ENCODE data around the gene RPL13.
"Not testable (repeated sequence)": the region's sequence is repeated elsewhere in the genome, so short reads cannot be mapped to it uniquely, and the experiment has no call there.

Gene RPL13

DNA sequence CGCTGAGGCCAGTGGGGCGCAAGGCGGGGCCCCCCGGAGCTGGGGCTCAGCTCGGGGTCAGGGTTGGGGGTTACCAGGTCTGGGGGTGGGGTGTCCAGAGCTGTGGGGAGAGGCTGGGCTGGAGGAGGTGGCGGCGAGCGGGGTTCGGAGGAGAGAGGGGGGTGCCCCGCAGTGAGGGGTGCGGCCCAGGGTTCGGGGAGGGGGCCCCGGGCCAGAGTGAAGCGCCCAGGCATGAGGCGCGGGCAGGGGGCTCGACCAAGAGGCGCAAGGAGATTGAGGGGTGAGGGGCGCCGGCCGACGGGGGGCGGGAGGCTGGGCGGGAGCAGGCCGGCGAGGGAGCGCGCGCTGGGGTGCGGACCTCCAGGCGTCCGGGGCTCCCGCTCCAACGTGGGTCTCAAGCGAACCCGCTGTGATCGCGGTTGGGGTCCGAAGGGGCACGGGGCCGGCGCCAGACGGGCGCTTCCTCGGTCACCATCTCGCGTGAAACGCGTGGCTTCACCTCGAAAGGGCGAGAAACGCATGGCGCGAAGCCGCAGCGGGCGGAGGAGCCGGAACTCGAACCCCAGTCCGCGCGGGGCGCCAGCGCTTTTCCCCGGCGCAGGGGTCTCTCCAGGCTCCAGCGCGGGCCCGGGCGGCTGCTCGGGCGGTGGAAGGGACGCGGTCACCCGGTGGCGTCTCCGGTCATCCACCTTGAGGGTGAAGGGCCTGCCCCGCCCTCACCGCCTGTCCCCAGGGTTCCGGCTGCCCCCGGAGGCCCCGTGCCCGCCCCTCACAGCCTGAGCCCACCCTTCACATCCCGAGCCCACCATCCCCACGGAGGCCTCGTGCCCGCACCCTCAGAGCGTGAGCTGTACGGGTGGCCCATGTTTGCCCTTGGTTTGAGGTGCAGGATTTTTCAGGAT, 15.9 kb downstream of the RPL13 start:
- in situ Hi-C loops (cut with MboI; ENCODE audit: low sequenced_read_pairs): no loop called here

- in situ Hi-C loops (cut with MboI; ENCODE audit: low sequenced_read_pairs): no loop called here
These were observed 16.7 kb downstream of the RPL13 start for GRCh38 chr16:89577055-89577759.

DNA sequence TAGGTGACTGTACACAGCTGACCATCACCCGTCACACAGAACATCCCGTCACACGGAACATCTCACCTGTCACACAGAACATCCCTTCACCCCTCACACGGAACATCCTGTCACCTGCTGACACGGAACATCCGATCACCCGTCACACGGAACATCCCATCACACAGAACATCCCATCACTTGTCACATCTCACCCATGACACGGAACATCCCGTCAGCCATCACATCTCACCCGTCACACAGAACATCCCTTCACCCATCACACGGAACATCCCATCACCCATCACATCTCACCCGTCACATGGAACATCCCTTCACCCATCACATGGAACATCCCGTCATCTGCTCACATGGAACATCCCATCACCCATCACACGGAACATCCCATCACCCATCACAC, 18.9 kb downstream of the RPL13 start:
- in situ Hi-C loops (cut with MboI; ENCODE audit: low sequenced_read_pairs): no loop called here

- in situ Hi-C loops (cut with MboI; ENCODE audit: low sequenced_read_pairs): no loop called here
These were observed 20.7 kb downstream of the RPL13 start for GRCh38 chr16:89581045-89581695.

DNA sequence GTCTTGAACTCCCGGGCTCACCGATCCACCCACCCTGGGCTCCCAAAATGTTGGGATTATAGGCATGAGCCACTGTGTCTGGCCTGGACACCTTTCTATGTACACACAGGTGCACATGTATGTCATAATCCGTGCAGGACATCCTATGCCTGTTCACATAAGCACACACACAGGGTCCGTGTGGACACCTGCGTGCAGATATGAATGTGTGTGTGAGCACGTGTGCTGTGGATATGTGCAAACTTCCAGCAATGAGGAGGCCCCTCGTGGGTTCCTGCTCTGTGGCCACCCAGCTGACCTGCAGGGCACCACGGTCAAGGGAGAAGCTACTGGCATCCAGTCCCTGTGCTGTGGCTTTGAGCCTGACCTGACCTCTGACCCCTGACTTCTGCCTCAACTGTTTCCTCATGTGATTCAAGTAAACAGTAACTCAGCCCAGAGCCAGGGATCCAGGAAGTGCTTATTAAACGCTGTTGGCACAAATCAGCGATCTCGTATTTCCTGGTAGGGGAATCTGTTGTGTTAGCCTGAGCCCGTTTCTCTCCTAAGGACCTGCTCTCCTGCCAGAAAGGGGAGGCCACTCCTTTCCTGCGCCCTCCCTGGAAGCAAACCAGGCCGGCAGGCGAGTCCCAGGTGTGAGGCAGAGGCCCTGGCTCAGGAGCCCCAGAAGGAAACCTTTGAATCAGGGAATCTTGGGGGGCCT, 21.5 kb downstream of the RPL13 start:
- in situ Hi-C loops (cut with MboI; ENCODE audit: low sequenced_read_pairs): no loop called here

DNA sequence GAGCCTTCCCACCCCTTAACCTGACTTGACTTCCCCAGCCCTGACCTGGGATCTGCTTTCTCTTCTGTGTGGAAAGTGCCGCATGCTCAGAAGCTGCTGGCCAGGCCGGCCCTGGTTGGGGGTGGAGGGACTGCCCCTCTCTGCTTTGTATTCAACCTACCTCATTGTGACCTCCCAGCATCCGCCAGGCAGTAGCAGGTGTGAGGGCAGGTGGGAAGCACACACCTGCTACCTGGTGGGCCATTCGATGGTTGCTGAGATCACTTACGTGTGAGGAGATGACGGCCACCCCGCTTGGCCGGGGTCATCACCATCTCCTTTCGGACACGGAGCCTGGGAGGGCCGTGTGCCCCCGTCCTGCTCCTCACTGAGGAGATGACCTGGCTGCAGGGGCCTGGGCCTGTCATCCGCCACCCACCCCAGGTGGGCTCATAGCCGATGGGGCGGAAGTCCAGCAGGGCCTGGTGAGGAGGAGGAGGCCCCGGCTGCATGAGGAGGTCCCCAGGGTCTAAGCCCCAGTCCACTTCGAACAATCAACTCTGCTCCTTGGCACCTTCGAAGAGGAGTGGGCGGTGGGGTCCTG, 22.2 kb downstream of the RPL13 start:
- in situ Hi-C loops (cut with MboI; ENCODE audit: low sequenced_read_pairs): no loop called here

- in situ Hi-C loops (cut with MboI; ENCODE audit: low sequenced_read_pairs): no loop called here
These were observed 22.9 kb downstream of the RPL13 start for GRCh38 chr16:89583197-89583894.

DNA sequence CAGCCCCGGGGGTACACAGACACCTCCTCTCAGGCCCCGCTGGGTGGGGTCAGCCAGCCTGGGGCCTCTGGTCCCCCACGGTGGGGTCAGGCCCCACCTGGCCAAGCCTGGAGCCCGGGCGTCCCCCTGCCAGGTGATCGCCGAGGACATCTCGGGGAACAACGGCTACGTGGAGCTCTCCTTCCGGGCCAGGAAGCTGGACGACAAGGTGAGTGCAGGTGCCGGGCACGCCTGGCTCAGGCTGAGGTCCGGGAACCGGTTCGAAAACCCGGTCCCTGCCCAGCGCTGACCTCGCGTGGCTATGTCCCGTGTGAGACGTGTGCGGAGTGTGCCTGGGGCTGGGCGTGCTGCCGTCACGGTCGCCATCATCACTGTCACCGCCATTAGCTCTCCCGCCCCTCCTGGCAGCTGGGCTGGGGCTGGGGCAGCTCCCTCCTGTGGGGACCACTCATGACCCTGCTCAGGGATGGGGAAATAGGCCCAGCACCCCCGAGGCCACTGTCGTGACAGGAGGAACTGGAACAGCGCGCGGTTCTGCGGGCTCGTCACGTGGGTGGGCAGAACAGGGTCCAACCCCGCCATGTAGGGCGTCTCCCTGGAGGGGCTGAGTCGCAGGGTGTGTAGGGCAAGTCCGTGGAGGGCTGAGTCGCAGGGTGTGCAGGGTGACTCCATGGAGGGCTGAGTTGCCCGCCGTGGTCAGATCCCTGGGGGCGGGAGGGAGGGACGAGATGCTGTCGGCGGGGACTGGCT, 23.6 kb downstream of the RPL13 start:
- in situ Hi-C loops (cut with MboI; ENCODE audit: low sequenced_read_pairs): no loop called here

DNA sequence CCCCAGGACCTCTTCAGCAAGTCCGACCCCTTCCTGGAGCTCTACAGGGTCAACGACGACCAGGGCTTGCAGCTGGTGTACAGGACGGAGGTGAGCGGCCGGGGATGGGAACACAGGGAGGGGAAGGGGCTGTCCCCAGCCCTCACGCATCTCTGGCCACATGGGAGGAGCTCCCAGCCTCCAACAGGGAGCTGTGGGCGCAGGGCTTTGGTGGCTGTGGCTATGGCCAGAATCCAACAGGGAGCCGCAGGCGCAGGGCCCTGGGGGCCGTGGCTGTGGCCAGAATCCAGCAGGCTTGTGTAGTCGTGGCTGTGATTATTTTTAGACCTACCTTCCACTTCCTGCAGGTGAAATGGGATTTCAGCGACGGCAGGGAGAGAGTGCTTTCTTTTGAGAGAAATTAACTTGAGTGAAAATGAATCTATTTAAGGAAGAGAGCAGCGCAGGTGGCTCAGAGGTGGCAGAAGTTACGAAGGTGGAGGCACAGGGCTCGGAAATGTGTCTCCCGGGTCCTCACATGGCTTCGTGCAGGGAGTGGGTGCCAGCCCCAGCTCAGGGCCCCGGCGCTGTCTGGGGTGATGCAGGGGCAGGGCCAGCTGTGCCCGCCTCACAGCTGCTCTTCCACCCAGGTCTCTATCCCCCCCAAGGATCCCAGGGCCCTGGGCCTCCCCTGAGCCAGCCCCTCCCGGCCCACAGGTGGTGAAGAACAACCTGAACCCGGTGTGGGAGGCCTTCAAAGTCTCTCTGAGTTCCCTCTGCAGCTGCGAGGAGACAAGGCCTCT, 24.5 kb downstream of the RPL13 start:
- in situ Hi-C loops (cut with MboI; ENCODE audit: low sequenced_read_pairs): no loop called here

DNA sequence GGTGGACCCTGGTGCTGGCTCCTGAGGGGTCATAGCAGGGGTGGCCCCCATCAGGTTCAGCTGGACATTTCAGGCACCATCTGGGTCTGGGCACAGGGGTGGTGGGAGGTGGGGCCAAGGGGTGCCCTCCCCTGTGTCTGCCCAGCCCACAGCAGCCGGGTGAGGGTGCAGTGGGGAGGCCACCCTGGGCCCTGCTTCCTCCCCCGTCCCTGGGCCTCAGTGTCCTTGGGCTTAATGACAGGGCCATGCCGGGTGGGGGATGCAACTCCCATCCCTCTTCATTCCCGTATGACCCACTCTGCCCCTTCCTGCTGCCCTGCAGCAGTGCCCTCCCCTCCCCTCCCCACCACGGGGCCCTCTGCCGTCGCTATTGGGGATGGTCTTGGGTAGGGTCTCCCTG, 25.7 kb downstream of the RPL13 start:
- in situ Hi-C loops (cut with MboI; ENCODE audit: low sequenced_read_pairs): no loop called here

- in situ Hi-C loops (cut with MboI; ENCODE audit: low sequenced_read_pairs): no loop called here
These were observed 26.4 kb downstream of the RPL13 start for GRCh38 chr16:89586853-89587252.

DNA sequence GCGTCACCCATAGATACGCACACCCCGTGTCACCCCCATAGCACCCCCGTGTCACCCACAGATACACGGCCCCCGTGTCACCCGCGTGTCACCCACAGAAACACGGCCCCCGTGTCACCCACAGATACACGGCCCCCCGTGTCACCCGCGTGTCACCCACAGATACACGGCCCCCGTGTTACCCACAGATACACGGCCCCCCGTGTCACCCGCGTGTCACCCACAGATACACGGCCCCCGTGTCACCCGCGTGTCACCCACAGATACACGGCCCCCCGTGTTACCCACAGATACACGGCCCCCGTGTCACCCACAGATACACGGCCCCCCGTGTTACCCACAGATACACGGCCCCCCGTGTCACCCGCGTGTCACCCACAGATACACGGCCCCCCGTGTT, 27.2 kb downstream of the RPL13 start:
- in situ Hi-C loops (cut with MboI; ENCODE audit: low sequenced_read_pairs): not testable (repeated sequence)

DNA sequence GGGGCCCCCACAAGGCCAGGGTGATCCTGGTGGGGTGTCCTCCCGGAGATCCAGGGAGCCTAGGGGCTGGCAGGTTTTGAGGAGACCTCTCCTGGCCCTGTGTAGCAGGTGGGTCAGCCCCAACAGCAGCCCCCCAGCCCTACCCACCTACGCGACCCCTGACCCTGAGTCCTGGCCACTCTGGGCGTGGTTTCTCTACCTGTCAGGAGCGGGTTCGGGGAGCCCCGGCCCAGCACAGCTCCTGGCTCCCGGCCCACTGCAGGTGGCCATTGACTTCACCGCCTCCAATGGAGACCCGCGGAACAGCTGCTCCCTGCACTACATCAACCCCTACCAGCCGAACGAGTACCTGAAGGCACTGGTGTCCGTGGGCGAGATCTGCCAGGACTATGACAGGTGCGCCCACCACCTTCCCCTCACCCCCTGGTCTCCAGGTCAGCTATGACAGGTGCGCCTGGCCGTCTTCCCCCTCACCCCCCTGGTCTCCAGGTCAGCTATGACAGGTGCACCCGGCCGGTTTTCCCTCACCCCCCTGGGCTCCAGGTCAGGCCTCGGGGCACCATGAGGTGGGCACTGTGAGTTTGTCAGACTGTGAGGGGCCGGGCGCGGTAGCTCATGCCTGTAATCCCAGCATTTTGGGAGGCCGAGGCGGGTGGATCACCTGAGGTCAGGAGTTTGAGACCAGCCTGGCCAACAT, 28.1 kb downstream of the RPL13 start:
- in situ Hi-C loops (cut with MboI; ENCODE audit: low sequenced_read_pairs): no loop called here

DNA sequence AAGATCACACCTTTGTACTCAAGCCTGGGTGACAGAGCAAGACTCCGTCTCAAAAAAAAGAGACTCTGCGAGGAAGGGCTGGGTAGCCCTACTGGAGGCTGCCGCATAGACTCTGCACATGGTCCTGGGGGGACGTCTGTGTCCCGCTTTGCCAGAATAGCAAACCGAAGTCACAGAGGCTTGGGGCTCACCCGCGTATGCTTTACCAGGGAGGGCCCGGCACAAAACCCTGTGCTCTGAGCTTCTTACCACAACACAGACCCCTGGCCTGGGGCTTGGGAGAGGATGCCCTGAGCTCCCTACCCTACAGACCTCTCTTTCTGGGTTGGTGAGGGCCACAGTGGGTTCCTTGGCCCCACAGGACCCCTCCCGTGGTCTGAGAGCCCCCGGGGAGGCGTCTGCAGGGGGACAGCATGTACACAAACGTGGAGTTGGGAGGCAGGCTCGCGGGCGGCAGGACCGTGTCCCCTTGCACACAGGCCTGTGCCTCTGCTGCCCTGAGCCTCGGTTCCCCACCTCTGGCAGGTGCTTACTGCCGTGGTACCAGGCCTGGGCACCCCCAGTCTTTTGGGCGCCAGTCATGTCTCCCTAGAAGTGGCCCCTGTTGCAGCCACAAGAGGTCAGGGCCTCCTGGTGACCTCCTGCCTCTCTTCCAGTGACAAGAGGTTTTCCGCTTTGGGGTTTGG, 28.9 kb downstream of the RPL13 start:
- in situ Hi-C loops (cut with MboI; ENCODE audit: low sequenced_read_pairs): no loop called here

DNA sequence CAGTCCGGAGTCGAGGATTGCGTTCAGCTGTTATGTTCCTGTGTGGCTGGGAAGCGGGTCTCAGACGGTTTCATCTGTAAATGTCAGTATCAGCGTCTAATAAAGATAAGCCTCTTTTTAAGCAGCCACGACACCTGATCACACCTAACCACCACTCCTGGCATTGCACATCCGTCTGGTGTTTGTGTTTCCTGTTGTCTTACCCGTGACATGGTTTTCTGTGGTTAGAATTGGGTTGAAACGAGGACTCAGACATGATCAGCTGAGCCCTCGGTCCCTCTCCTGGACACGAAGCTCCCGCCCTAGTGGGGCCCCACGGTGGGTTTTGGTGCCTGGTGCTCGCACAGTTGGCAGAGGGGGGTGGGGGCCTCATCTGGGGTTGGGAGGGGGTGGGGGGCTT, 33.4 kb downstream of the RPL13 start:
- in situ Hi-C loops (cut with MboI; ENCODE audit: low sequenced_read_pairs): no loop called here

DNA sequence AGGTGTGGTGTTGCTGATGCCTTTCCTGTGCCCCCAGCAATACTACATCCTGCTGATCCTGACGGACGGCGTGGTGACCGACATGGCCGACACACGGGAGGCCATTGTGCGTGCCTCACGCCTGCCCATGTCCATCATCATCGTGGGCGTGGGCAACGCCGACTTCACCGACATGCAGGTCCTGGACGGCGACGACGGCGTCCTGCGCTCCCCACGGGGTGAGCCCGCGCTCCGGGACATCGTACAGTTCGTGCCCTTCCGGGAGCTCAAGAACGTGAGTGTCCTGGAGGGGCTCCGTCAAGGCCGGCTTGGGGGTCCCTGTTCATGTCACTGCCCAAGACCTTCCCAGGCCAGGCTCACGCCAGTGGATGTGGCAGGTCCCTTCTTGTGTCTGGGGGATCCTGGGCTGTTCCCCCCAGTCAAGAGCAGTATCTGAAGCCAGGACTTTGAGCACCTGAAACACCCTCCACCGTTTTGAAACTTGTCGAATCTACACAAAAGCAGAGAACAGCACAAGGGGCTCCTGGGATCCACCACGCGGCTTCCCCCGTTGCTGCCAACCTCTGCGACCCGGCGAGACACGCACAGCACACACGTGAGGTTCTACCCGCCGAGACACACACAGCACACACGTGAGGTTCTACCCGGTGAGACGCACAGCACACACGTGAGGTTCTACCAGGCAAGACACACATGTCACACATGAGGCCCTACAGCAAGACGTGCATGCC, 35.0 kb downstream of the RPL13 start:
- in situ Hi-C loops (cut with MboI; ENCODE audit: low sequenced_read_pairs): no loop called here

All from HL-60/S4 treated with retinoic acid at 250 ng/mL for 4 days and 3 days (cell line).